PC-9 (cell line): ENCODE results near the gene TTBK1.

ENCODE experiments used
- EZH2 ChIP-seq: fragments of 200-600 bp; sonication (generic); IDR thresholded peaks from 2 replicates; pipeline ENCODE4 v1.8.0; 2017; ENCODE audit warnings: antibody characterized with exemption, low read depth
- TF ChIP-seq, protein P1 (sequence below): fragments of 200-600 bp; sonication (generic); conservative IDR thresholded peaks from 2 replicates; pipeline ENCODE4 v1.6.1; 2017; ENCODE audit warnings: mixed run types, antibody characterized with exemption, mild to moderate bottlenecking, moderate library complexity

DNA sequence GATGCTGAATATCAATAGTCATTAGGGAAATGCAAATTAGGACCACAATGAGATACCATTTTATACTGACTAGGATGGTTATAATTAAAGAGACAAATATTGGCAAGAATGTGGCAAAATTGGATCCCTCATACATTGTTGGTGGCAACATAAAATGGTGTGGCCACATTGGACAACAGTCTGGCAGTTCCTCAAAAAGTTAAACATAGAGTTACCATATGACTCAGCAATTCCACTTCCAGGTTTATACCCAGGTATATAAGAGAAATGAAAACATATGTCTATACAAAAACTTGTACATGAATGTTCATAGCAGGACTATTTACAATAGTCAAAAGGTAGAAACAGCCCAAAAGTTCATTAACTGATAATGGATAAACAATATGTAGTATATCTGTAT is 67.3 kb downstream of the TTBK1 start:
- TF ChIP-seq, protein P1, sequence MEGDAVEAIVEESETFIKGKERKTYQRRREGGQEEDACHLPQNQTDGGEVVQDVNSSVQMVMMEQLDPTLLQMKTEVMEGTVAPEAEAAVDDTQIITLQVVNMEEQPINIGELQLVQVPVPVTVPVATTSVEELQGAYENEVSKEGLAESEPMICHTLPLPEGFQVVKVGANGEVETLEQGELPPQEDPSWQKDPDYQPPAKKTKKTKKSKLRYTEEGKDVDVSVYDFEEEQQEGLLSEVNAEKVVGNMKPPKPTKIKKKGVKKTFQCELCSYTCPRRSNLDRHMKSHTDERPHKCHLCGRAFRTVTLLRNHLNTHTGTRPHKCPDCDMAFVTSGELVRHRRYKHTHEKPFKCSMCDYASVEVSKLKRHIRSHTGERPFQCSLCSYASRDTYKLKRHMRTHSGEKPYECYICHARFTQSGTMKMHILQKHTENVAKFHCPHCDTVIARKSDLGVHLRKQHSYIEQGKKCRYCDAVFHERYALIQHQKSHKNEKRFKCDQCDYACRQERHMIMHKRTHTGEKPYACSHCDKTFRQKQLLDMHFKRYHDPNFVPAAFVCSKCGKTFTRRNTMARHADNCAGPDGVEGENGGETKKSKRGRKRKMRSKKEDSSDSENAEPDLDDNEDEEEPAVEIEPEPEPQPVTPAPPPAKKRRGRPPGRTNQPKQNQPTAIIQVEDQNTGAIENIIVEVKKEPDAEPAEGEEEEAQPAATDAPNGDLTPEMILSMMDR, result no peak
- no peak for TF ChIP-seq EZH2
